ENCODE results near the gene HS3ST3A1.

The HS3ST3A1 gene

DNA sequence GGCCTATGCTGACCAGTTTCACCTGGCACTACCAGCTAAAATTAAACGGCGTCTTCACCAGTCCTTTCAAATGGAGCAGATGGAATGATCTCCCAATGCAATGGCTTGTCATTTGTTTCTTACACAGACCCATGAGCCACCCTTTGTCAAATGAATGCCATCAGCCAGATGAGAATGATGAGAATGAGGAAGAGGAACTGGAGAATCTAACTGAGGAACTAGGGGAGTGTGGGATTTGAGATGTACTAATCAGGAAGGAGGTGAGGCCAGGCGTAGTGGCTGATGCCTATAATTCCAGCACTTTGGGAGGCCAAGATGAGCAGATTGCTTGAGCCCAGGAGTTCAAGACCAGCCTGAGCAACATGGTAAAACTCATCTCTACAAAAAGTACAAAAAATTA is 116.4 kb downstream of the HS3ST3A1 start:
- DNase-seq: no peak

GRCh38 chr17:13484020-13484419 is 117.7 kb downstream of the HS3ST3A1 start:
- no peak for DNase-seq

GRCh38 chr17:13480877-13481276 is 120.9 kb downstream of the HS3ST3A1 start:
- no peak for DNase-seq

GRCh38 chr17:13478326-13478830 is 123.4 kb downstream of the HS3ST3A1 start:
- no peak for DNase-seq

- DNase-seq: no peak
Observed at GRCh38 chr17:13477180-13477611, 124.5 kb downstream of the HS3ST3A1 start.

GRCh38 chr17:13476720-13477119 is 125.0 kb downstream of the HS3ST3A1 start:
- DNase-seq: no peak

DNA sequence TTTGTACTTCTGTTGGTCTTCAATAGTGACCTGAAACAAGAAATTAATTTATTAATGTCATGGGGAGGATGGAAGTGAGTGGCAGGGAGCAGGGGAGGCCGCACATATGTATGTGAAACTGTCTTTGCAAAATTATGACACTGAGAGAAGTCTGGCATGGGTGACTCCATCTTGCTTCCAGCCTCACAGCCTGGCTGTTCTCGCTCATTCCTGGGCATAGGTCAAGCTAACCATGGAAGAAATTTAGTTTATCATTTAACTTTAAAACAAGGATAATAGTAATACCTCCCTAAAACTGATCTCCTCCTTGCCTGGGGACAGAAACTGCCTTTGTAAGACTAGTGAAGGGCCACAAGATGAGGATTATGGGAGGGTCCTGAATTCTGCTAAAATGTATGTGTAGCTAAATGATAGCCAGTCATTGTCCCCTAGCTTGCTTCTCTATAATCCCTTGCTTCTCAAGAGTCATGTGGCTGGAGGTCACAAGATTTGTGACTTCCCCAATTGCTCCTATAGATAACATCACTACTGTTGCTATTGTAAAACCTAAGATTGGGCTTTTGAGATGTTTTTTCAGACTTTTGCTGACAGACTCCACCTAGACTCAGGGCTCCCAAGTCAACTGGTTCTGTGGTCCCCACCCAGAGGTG is 126.0 kb downstream of the HS3ST3A1 start:
- DNase-seq: no peak

DNA sequence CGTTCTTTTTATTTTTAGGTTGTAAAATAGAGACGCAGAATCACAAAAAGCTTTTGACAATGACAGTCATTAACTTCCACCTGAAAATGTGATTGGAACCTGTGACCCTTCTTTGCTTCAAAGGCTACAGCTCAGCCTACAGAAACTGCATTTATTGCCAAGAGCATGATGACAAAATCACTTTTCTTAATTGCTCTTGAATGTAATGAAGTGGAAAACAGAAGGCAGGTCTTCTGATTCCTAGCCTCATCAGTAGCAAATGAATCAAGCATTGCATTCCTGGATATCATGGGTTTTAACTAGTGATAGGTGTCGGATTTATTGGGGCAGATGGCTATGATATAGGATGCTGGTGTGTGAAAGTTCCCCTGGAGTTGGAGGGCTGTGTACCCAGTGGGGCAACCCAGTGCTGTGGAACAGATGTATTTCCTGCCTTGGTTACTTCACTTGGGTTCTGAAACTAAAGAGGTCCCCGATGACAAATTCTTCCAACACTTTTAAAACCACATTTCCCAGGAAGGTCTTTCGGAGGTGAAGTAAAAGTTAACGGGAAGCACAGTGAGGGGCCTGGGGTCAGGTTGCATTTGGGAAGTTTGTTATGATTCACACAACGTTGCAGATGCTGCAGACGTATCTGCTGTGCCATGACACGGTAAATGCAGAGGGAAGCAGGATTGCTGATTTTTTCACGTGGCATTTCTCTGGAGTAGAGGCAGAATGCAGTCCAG is 127.5 kb downstream of the HS3ST3A1 start:
- DNase-seq: no peak

DNA sequence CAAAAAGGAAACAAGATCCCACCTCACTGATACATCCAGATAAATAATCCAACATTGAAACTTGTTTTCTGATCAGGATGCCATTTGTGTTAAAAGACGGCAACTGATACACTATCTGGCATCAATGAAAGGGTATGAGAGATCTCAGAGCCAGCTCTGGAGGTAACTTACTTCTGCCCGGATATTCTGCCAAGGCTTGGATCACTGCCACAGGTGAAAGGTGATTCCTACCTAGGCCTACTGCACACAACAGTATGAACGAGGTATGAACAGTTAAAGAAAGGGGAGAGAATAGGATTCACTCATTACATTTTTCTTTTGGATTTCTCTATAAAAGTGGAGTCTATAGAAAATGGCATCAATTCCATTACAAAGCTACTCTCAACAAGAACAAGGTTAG is 136.1 kb downstream of the HS3ST3A1 start:
- DNase-seq: no peak

- peak; percentile 94 for DNase-seq
Observed at GRCh38 chr17:13462673-13463124, 139.0 kb downstream of the HS3ST3A1 start.

GRCh38 chr17:13462146-13462545 is 139.6 kb downstream of the HS3ST3A1 start:
- DNase-seq: no peak

- no peak for DNase-seq
Observed at GRCh38 chr17:13460261-13461000, 141.3 kb downstream of the HS3ST3A1 start.

- no peak for DNase-seq
Observed at GRCh38 chr17:13457783-13458182, 143.9 kb downstream of the HS3ST3A1 start.

Data from eye (tissue), 1 donor.